NCI-H446 treated with DMSO at 0.1 percent for 48 hours (cell line): ENCODE data around the gene FAM170B.

Experiments used
- DNase-seq: peaks from one replicate; lab custom pipeline; 2025; lab: John Stamatoyannopoulos, UW

Gene FAM170B

GRCh38 chr10:49123981-49124950 lies 9.6 kb downstream of the FAM170B start:
- no peak for DNase-seq

GRCh38 chr10:49120911-49121310 lies 12.9 kb downstream of the FAM170B start:
- DNase-seq, result no peak

- DNase-seq, result no peak
Measured at GRCh38 chr10:49119746-49120145, 14.1 kb downstream of the FAM170B start.

- no peak for DNase-seq
Measured at GRCh38 chr10:49118430-49119074, 15.3 kb downstream of the FAM170B start.

- DNase-seq, result no peak
Measured at GRCh38 chr10:49117376-49118070, 16.3 kb downstream of the FAM170B start.

GRCh38 chr10:49116509-49117375 lies 17.1 kb downstream of the FAM170B start:
- DNase-seq, result no peak

- no peak for DNase-seq
Measured at GRCh38 chr10:49115796-49116508, 17.9 kb downstream of the FAM170B start.

- no peak for DNase-seq
Measured at GRCh38 chr10:49115015-49115795, 18.6 kb downstream of the FAM170B start, which contains the start of gene VSTM4. Gene VSTM4, minus strand, starts transcription at chr10:49115522. Its CDS starts 37 bp downstream, at chr10:49115485.

- no peak for DNase-seq
Measured at GRCh38 chr10:49114718-49115014, 19.2 kb downstream of the FAM170B start.

- DNase-seq, result no peak
Measured at GRCh38 chr10:49113741-49114141, 20.1 kb downstream of the FAM170B start.

GRCh38 chr10:49112851-49113250 lies 21.0 kb downstream of the FAM170B start:
- DNase-seq, result no peak

GRCh38 chr10:49112098-49112497 lies 21.7 kb downstream of the FAM170B start:
- no peak for DNase-seq

GRCh38 chr10:49111320-49111698 lies 22.5 kb downstream of the FAM170B start:
- no peak for DNase-seq

GRCh38 chr10:49110684-49111319 lies 23.0 kb downstream of the FAM170B start:
- DNase-seq, result no peak

GRCh38 chr10:49109669-49110340 lies 24.0 kb downstream of the FAM170B start:
- no peak for DNase-seq

GRCh38 chr10:49108656-49109055 lies 25.2 kb downstream of the FAM170B start:
- DNase-seq, result no peak

- no peak for DNase-seq
Measured at GRCh38 chr10:49107887-49108267, 25.9 kb downstream of the FAM170B start.

GRCh38 chr10:49107111-49107886 lies 26.5 kb downstream of the FAM170B start:
- no peak for DNase-seq
